Measurements from ENCODE around the gene OCA2.

The OCA2 gene

DNA sequence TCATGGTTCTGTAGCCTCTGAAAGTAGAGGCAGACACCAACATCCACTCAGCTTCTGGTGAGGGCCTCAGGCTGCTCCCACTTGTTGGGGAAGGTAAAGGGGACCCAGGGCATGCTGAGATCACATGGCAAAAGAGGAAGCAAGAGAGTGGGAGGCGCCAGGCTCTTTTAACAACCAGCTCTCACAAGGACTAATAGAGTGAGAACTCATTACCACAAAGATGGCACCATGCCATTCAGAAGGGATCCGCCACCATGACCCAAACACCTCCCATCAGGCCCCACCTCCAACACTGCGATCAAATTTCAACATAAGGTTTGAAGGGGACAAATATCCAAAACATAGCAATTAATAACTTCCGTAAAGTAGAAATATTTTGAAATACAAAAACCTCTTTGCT is 192.3 kb downstream of the OCA2 start:
- H3K27me3 ChIP-seq (ENCODE audit: insufficient read depth, low read length) = no peaks in the 10 kb centered on the region; the same call in 1 of the 2 replicates
- no peaks in the 10 kb centered on the region for H3K9me2 ChIP-seq (ENCODE audit: low read depth, low read length)
- no peaks in the 10 kb centered on the region for H4K20me1 ChIP-seq (ENCODE audit: insufficient read depth, low read length)
- H3F3A ChIP-seq (ENCODE audit: insufficient read depth, low read length) = no peaks in the 10 kb centered on the region
- no peak overlapping the region for H3K27ac ChIP-seq (ENCODE audit: low read depth, low read length, poor library complexity, severe bottlenecking)
- no peaks in the 10 kb centered on the region for H3K4me1 ChIP-seq (ENCODE audit: insufficient read depth, low read length, severe bottlenecking)
- no peak overlapping the region for H3K9ac ChIP-seq (ENCODE audit: low read length)
- no peak overlapping the region for H2AFZ ChIP-seq (ENCODE audit: low read length)
- no peak overlapping the region for H3K4me3 ChIP-seq (ENCODE audit: low read depth, low read length, poor library complexity, severe bottlenecking)
- H3K9me3 ChIP-seq (ENCODE audit: low read length) = no peaks in the 10 kb centered on the region
- TF ChIP-seq, protein P1, sequence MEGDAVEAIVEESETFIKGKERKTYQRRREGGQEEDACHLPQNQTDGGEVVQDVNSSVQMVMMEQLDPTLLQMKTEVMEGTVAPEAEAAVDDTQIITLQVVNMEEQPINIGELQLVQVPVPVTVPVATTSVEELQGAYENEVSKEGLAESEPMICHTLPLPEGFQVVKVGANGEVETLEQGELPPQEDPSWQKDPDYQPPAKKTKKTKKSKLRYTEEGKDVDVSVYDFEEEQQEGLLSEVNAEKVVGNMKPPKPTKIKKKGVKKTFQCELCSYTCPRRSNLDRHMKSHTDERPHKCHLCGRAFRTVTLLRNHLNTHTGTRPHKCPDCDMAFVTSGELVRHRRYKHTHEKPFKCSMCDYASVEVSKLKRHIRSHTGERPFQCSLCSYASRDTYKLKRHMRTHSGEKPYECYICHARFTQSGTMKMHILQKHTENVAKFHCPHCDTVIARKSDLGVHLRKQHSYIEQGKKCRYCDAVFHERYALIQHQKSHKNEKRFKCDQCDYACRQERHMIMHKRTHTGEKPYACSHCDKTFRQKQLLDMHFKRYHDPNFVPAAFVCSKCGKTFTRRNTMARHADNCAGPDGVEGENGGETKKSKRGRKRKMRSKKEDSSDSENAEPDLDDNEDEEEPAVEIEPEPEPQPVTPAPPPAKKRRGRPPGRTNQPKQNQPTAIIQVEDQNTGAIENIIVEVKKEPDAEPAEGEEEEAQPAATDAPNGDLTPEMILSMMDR (IDR thresholded peaks at IDR 0.05; ENCODE audit: low read length) = no peak
- TF ChIP-seq EZH2 (IDR thresholded peaks at IDR 0.05; ENCODE audit: borderline replicate concordance, low read length) = no peak
- no peak overlapping the region for H3K4me2 ChIP-seq (ENCODE audit: low read length)
- H3K79me2 ChIP-seq (ENCODE audit: insufficient read depth, low read length) = no peaks in the 10 kb centered on the region
- no peaks in the 10 kb centered on the region for H3K36me3 ChIP-seq (ENCODE audit: insufficient read depth, low read length)

DNA sequence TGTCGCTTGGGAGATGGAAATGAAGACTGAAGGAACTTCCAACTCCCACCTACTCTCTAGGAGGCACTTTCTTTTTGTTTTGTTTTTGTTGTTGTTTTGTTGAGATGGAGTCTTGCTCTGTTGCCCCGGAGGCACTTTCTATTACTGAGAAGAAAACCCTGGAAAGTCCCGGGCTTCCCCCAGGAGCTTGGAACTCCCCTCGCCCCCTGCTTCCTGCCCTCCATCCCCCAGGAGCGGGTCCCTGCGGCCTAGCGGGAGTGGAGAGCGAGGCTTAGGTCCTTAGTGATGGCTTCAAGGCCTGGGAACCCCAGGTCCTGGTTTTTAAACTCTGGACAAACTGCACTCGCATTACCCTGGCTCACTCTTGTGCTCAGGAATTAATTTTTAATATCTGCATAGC is 195.7 kb downstream of the OCA2 start:
- H3K36me3 ChIP-seq (ENCODE audit: insufficient read depth, low read length) = no peaks in the 10 kb centered on the region
- no peak overlapping the region for H3K4me2 ChIP-seq (ENCODE audit: low read length)
- no peaks in the 10 kb centered on the region for H3K79me2 ChIP-seq (ENCODE audit: insufficient read depth, low read length)
- no peak overlapping the region for H3K27ac ChIP-seq (ENCODE audit: low read depth, low read length, poor library complexity, severe bottlenecking)
- H3K27me3 ChIP-seq (ENCODE audit: insufficient read depth, low read length) = no peaks in the 10 kb centered on the region; the same call in 1 of the 2 replicates
- H3K9me3 ChIP-seq (ENCODE audit: low read length) = no peaks in the 10 kb centered on the region
- no peak overlapping the region for H3K9ac ChIP-seq (ENCODE audit: low read length)
- H2AFZ ChIP-seq (ENCODE audit: low read length) = no peak overlapping the region
- no peaks in the 10 kb centered on the region for H3F3A ChIP-seq (ENCODE audit: insufficient read depth, low read length)
- H3K4me1 ChIP-seq (ENCODE audit: insufficient read depth, low read length, severe bottlenecking) = no peaks in the 10 kb centered on the region
- no peaks in the 10 kb centered on the region for H3K9me2 ChIP-seq (ENCODE audit: low read depth, low read length)
- H4K20me1 ChIP-seq (ENCODE audit: insufficient read depth, low read length) = no peaks in the 10 kb centered on the region
- TF ChIP-seq EZH2 (IDR thresholded peaks at IDR 0.05; ENCODE audit: borderline replicate concordance, low read length) = no peak
- TF ChIP-seq, protein P1 (IDR thresholded peaks at IDR 0.05; ENCODE audit: low read length) = no peak
- H3K4me3 ChIP-seq (ENCODE audit: low read depth, low read length, poor library complexity, severe bottlenecking) = no peak overlapping the region

DNA sequence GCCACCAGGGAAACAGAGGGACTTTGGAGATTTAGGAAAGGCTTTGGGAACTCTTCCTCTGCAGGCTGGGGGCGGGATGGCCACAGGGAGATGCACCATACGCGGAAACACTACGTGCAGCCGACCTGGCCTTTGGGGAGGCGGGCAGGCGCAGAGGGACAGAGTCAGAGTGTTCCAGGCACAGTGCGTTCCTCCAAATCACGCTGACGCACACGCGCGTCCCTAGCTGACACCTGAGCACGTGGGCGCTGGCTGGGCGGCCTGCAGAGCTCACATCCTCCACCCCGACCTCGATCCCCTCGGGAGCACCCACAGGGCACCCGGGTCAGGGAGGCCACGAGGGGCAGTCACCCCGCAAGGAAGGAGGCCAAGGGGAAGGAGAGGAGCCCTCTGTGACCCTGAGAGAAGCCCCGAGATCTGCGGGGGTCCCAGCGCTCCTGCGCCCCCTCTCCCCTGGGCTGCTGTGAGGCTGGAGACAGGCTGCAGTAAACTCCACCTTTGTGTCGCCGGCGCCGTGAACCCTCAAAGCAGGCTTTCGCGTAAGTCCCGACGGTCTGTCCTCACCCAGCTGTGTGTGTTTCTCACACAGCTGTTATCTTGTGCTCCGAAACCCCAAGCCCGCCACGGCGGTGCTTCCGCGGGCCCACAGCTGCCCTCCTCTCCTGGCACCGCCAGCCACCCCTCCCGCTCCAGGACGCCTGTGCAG is 196.3 kb downstream of the OCA2 start:
- Histone ChIP-seq H3K36me3 (ENCODE audit: insufficient read depth, low read length) (no peaks in the 10 kb centered on the region), H3K9me3 (ENCODE audit: low read length) (no peaks in the 10 kb centered on the region), H3K27ac (ENCODE audit: low read depth, low read length, poor library complexity, severe bottlenecking) (no peak overlapping the region), H3K9ac (ENCODE audit: low read length) (no peak overlapping the region), H3K27me3 (ENCODE audit: insufficient read depth, low read length) (no peaks in the 10 kb centered on the region; the same call in 1 of the 2 replicates), H3K4me2 (ENCODE audit: low read length) (no peak overlapping the region), H4K20me1 (ENCODE audit: insufficient read depth, low read length) (no peaks in the 10 kb centered on the region), H3F3A (ENCODE audit: insufficient read depth, low read length) (no peaks in the 10 kb centered on the region), H3K4me1 (ENCODE audit: insufficient read depth, low read length, severe bottlenecking) (no peaks in the 10 kb centered on the region), H3K79me2 (ENCODE audit: insufficient read depth, low read length) (no peaks in the 10 kb centered on the region), H3K4me3 (ENCODE audit: low read depth, low read length, poor library complexity, severe bottlenecking) (no peak overlapping the region), H2AFZ (ENCODE audit: low read length) (no peak overlapping the region), H3K9me2 (ENCODE audit: low read depth, low read length) (no peaks in the 10 kb centered on the region)
- no peak for TF ChIP-seq EZH2 (IDR thresholded peaks at IDR 0.05; ENCODE audit: borderline replicate concordance, low read length)
- TF ChIP-seq, protein P1 (IDR thresholded peaks at IDR 0.05; ENCODE audit: low read length) = no peak
